NB4 (cell line): ENCODE measurements around the gene NAT8.
"Not testable (repeated sequence)": the region's sequence is repeated elsewhere in the genome, so short reads cannot be mapped to it uniquely, and the experiment has no call there.

Experiments
- POLR2A ChIP-seq: IDR thresholded peaks from 2 replicates; pipeline ENCODE4 v1.6.1; 2011; ENCODE audit warnings: mild to moderate bottlenecking; ENCODE audit not compliant: insufficient read length; ENCODE audit errors: extremely low read depth
- TF ChIP-seq, protein P1 (sequence below): IDR thresholded peaks from one replicate; pipeline ENCODE4 v1.5.1; 2012; ENCODE audit warnings: low read depth, low read length

GRCh38 chr2:73624036-73624435 is 18.2 kb downstream of the NAT8 start:
- TF ChIP-seq, protein P1, sequence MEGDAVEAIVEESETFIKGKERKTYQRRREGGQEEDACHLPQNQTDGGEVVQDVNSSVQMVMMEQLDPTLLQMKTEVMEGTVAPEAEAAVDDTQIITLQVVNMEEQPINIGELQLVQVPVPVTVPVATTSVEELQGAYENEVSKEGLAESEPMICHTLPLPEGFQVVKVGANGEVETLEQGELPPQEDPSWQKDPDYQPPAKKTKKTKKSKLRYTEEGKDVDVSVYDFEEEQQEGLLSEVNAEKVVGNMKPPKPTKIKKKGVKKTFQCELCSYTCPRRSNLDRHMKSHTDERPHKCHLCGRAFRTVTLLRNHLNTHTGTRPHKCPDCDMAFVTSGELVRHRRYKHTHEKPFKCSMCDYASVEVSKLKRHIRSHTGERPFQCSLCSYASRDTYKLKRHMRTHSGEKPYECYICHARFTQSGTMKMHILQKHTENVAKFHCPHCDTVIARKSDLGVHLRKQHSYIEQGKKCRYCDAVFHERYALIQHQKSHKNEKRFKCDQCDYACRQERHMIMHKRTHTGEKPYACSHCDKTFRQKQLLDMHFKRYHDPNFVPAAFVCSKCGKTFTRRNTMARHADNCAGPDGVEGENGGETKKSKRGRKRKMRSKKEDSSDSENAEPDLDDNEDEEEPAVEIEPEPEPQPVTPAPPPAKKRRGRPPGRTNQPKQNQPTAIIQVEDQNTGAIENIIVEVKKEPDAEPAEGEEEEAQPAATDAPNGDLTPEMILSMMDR = not testable (repeated sequence)
- not testable (repeated sequence) for TF ChIP-seq POLR2A
